Stimulated activated CD4-positive, alpha-beta T cell treated with anti-CD3 and anti-CD28 coated beads, TNF-alpha, amount 100 ng/mL, for 1 hour (primary cell): ENCODE data around the gene WDR59.

ENCODE experiments used
- DNase-seq, 3 donors: peaks; one replicate each; pipeline ENCODE4 v3.0.0-alpha.2; 2020; ENCODE audit warnings: low read depth in 3 of 3, low spot score in 1 of 3

The WDR59 gene

GRCh38 chr16:74984194-74984528 is 762 bp downstream of the WDR59 start:
- DNase-seq: peak in 1 of 3 donors; percentile 6

GRCh38 chr16:74982256-74982655 is 2.7 kb downstream of the WDR59 start:
- no peak for DNase-seq

DNA sequence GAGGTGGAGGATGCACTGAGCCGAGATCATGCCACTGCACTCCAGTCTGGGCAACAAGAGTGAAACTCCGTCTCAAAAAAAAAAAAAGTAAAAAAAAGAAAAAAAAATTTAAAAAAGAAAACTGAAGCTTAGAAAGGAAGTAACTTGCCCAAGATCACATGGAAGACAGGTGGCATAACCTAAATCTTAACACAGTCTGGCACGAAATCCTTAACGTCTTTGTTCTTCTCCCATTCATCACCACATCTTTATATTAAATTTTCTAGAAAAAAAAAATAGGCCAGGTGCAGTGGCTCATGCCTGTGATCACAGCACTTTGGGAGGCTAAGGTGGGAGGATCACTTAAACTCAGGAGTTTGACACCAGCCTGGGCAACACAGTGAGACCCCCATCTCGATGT is 9.3 kb downstream of the WDR59 start:
- DNase-seq: no peak

GRCh38 chr16:74973304-74973703 is 11.6 kb downstream of the WDR59 start:
- no peak for DNase-seq

GRCh38 chr16:74954763-74955162 is 30.2 kb downstream of the WDR59 start:
- no peak for DNase-seq

DNA sequence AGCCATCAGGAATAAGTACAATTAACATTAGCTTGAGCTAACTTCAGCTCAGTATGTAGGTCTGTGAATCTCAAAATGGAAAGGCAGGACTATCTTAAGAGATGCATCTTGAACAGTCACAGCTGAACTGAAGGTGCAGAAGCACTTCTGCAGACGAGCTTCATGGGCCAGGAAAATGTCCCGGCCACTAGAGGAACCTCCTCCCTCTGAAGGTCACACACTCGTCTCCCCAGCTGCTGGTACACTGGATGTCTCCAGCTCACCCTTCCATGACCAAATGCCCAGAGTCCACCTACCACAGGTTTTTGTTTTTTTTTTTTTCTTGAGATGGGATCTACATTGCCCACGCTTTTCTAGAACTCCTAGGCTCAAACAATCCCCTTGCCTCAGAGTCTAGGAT is 33.2 kb downstream of the WDR59 start:
- DNase-seq: no peak

DNA sequence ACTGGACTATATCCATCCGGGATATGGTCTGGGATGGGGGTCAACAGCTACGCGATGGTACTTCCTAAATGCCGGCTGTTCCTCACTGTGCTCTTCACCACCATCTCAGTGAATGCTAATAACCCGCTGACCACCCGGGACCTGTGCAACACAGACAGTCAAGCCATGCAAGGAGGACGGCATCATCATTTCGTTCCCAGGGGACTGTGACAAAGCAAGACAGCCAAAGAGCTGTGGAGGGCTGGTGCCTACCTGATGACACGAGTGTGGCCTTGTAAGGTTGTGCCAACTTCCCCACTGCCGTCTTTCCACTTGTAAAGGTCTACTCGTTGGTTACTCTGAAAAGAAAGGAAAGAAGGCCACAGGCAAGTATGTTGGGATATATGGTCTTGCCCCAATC is 33.7 kb downstream of the WDR59 start:
- no peak for DNase-seq

- no peak for DNase-seq
These were observed 34.4 kb downstream of the WDR59 start for GRCh38 chr16:74950511-74950910.

GRCh38 chr16:74949309-74949708 is 35.6 kb downstream of the WDR59 start:
- DNase-seq: no peak

DNA sequence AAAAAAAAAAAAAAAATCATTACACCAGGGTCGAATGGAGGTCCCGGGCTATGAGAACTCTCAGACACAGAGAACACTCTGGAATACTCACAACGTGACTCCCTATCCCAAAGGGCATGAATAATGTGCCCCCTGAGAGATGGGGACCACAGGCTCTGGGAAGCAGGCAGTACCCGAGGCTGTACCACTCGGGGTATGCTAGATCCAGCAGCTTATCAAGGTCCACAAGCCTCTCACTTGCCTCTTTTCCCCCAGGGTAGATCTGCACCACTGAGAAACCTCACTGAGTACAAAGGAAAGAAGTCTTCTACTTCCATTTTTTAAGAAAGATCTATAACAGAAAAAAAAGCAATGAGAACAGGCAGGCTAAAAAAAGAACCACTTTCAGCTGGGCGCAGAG is 40.5 kb downstream of the WDR59 start:
- DNase-seq: no peak

GRCh38 chr16:74942977-74943918 is 41.7 kb downstream of the WDR59 start:
- no peak for DNase-seq

DNA sequence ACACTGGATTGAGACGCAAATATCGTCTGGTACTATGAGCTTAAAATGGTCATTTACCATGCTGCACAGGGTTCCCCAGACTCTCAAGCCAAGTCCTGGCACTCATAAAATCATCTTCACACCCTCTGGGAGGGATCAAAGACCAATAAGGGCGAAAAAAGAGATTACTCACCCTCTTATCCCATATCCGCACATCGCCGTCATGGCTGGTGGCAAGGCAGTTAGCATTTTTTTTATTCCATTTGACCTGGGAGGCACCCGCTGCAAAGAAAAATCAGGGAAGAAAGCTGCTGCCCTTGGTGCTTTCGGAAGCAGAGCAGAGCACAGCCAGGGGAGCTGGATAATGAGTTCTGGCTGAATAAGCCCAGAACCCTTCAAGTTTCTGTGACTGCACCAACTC is 42.4 kb downstream of the WDR59 start:
- no peak for DNase-seq

DNA sequence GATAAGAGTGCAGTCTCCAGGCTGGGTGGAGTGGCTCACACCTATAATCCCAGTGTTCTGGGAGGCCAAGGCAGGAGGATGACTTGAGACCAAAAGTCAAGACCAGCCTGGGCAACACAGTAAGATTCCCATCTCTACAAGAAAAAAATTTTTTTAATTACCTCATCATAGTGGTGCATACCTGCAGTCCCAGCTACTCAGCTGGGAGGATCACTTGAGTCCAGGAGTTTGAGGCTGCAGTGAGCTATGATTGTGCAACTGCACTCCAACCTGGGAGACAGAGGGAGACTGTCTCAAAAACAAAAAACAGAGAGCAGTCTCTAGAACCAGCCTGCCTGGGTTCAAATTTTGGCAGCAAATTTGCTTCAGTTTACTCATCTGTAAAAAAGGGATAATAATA is 45.2 kb downstream of the WDR59 start:
- DNase-seq: no peak

DNA sequence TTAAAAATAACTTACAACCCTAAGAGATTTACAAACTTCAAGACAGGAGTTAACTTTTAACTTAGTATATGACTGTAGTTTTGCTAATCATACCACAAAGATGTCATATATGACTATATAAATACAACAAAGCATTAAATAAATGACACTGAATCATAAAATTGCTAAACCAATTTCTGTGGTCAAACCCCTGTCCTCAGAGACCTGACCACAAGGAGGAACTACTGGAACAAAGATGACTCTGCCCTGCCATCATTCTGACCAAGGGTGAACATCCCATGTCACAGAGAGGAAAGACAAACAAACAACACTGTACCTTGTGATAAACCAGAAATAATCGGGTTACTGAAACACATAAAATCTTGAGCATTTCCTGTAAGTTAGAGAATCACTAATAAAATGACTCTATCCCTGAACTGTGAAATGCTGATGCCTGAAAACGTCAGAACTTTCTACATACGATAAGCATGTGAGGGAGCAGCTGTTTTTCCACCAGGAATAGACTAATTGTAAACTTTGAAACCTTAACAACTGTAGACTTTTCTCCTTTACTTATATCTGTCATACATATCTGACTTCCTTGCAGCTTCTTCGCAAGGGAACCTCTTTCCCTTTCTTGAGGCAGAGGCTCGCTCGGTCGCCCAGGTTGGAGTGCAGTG is 47.9 kb downstream of the WDR59 start:
- no peak for DNase-seq

DNA sequence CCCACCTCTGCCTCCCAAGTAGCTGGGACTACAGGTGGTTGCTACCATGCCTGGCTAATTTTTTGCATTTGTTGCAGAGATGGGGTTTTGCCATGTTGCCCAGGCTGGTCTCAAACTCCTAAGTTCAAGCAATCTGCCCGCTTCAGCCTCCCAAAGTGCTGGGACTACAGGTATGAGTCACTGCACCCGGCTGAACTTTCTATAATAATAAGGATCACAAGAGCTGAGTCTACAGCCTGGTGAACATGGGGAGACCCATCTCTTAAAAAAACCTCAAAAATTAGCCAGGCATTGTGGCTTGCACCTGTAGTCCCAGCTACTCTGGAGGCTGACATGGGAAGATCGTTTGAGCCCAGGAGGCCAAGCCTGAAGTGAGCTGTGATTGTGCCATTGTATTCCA is 53.5 kb downstream of the WDR59 start:
- no peak for DNase-seq

GRCh38 chr16:74929636-74930035 is 55.3 kb downstream of the WDR59 start:
- no peak for DNase-seq

DNA sequence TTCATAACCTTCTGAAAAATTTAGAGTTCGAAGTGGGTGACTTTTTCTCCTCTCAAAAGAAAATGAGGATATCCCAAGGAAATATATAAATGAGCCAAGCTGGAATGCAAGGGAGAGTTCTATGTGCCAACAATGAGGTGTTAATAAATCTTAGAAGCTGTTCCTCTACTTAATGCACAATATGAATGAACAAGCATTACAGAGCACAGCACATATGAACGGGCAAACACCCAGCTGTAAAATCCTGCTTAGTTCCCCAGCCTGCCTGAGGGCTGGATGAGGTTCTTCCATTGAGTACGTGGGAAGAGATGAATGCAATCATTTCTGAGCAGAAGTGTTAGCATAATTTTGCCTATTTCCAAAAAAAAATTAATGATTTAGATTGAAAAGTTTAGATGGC is 58.1 kb downstream of the WDR59 start:
- no peak for DNase-seq

DNA sequence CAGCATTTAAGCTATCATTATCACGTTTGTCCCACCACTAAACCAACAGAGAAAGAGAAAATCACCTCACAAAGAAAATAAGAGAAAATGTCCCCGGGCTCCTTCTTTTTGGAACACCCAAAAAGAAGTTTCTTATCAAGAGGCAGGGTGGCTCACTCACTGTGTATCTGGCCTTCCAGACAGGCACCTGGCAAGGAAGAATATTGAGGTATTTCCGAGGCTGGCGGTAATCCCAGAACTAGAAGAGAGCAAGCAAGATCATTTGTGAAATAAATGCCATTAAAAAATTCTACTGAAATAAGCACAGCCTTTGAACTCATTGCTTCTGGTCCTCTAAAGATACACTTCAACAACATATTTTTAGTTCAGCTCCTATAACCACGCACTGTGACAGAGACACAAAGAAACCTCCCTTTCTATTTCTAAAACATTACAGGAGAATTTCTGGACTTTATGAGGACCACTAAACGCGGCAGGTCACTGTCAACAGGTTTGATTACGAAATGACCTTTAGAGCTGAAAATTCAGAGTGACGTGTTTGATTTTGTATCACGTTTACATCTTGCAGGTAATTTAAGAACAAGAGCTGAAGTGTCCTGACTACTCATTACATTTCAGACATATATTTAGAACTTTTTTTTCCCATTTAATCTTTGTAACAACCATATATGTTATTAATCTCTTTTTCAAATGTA is 61.0 kb downstream of the WDR59 start:
- DNase-seq: no peak

GRCh38 chr16:74922150-74923138 is 62.5 kb downstream of the WDR59 start:
- DNase-seq: no peak

DNA sequence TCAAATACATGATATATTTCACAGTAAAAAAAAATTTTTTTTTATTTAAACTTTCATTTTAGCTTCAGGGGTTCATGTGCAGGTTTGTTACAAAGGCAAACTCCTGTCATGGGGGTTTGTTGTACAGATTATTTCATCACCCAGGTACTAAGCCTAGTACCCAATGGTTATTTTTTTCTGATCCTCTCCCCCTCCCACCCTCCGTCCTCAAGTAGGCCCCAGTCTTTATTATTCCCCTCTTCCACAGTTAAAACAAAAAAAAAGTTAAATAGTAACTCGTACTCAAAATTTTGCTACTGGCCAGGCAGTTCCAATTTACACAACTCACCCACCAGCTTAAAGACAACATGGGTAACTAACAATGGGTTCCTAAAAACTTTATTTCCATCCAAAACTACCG is 63.9 kb downstream of the WDR59 start:
- DNase-seq: no peak

DNA sequence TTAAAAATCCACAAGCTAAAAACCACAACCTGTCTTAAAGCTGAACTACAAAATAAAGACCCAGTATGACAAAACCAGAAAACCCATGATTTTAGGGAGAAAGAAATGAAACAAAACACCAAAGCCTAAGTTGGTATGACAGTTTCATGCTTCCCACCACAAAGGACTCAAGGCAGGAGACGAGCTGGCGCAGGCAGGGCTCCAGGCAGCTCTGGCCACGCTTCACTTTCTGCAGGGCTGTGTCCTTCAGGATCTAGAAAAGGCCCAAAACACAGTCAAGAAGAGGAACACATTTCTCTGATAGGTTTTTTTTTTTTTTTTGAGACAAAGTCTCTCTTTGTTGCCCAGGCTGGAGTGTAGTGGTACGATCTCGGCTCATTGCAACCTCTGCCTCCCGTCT is 75.3 kb downstream of the WDR59 start:
- no peak for DNase-seq
